Astrocyte (in vitro differentiated cells and primary cell): ENCODE data around the gene ASCC3. TPM values are rescaled to one million over a fixed set of nuclear protein-coding genes. Genes with fewer than 3 reads are reported as not detected.
A peak's percentile ranks its signal among the peaks of the same experiment; 100 is the strongest.

Experiments
- DNase-seq: peaks from one replicate; pipeline ENCODE4 v3.0.0-alpha.2; 2010; ENCODE audit warnings: low read depth
- FAIRE-seq: peaks from 2 replicates; lab custom pipeline; 2011; peaks lifted over from hg19 to GRCh38; lab: Jason Lieb, UNC
- H2AFZ ChIP-seq: 2 replicates; pipeline ENCODE4 v1.6.0; 2012; ENCODE audit warnings: low read depth, low read length, inconsistent platforms
- H3K27ac ChIP-seq: 2 replicates; pipeline ENCODE4 v1.5.1; 2011; ENCODE audit warnings: low read depth, low read length, inconsistent platforms
- H3K27me3 ChIP-seq: 2 replicates; pipeline ENCODE4 v1.6.0; 2011; ENCODE audit warnings: low read length, inconsistent platforms; ENCODE audit not compliant: insufficient read depth
- H3K36me3 ChIP-seq: 2 replicates; pipeline ENCODE4 v1.5.1; 2011; ENCODE audit warnings: low read length, inconsistent platforms; ENCODE audit not compliant: insufficient read depth
- H3K4me1 ChIP-seq: 2 replicates; pipeline ENCODE4 v1.5.1; 2011; ENCODE audit warnings: low read length, inconsistent platforms; ENCODE audit not compliant: insufficient read depth
- H3K4me2 ChIP-seq: 2 replicates; pipeline ENCODE4 v1.6.0; 2012; ENCODE audit warnings: low read length, inconsistent platforms
- H3K4me3 ChIP-seq: 2 replicates; pipeline ENCODE4 v1.5.1; 2011; ENCODE audit warnings: low read depth, mild to moderate bottlenecking, low read length, inconsistent platforms; ENCODE audit not compliant: insufficient read depth
- H3K79me2 ChIP-seq: 2 replicates; pipeline ENCODE4 v1.6.0; 2012; ENCODE audit warnings: mild to moderate bottlenecking, low read length, inconsistent platforms; ENCODE audit not compliant: insufficient read depth
- H3K9ac ChIP-seq: 2 replicates; pipeline ENCODE4 v1.6.0; 2012; ENCODE audit warnings: mild to moderate bottlenecking, low read length, inconsistent platforms
- H3K9me3 ChIP-seq: 2 replicates; pipeline ENCODE4 v1.5.1; 2012; ENCODE audit warnings: low read depth, mild to moderate bottlenecking, low read length, inconsistent platforms; ENCODE audit not compliant: insufficient read depth
- H4K20me1 ChIP-seq: 2 replicates; pipeline ENCODE4 v1.6.0; 2012; ENCODE audit warnings: low read length, inconsistent platforms; ENCODE audit not compliant: insufficient read depth
- H3K27ac Mint-ChIP-seq: one replicate; pipeline ENCODE4 v1.8.0; 2021; ENCODE audit warnings: mild to moderate bottlenecking, mixed read lengths; ENCODE audit not compliant: unreplicated experiment
- H3K27me3 Mint-ChIP-seq: one replicate; pipeline ENCODE4 v1.8.0; 2021; ENCODE audit warnings: low read depth, mixed read lengths; ENCODE audit not compliant: unreplicated experiment
- H3K36me3 Mint-ChIP-seq: one replicate; pipeline ENCODE4 v1.8.0; 2021; ENCODE audit warnings: low read depth, mixed read lengths; ENCODE audit not compliant: unreplicated experiment
- H3K4me1 Mint-ChIP-seq: one replicate; pipeline ENCODE4 v1.8.0; 2021; ENCODE audit warnings: low read depth, mixed read lengths; ENCODE audit not compliant: unreplicated experiment
- H3K4me3 Mint-ChIP-seq: one replicate; pipeline ENCODE4 v1.8.0; 2021; ENCODE audit warnings: mild to moderate bottlenecking, moderate library complexity, mixed read lengths; ENCODE audit not compliant: unreplicated experiment
- H3K9me3 Mint-ChIP-seq: one replicate; pipeline ENCODE4 v1.8.0; 2021; ENCODE audit warnings: mild to moderate bottlenecking, mixed read lengths; ENCODE audit not compliant: unreplicated experiment
- EZH2 ChIP-seq: IDR thresholded peaks from 2 replicates; pipeline ENCODE4 v1.6.1; 2012; ENCODE audit warnings: mild to moderate bottlenecking, low read length, inconsistent platforms; ENCODE audit not compliant: insufficient read depth
- total RNA-seq: library from RNA; stranded (reverse); gene quantifications from 2 replicates; pipeline ENCODE4 v1.2.1, GENCODE V29; 2021
- TF ChIP-seq, protein P1 (sequence below): IDR thresholded peaks from 2 replicates; pipeline ENCODE4 v1.5.1; 2011; ENCODE audit warnings: low read depth, mild to moderate bottlenecking, inconsistent platforms, low read length, moderate library complexity; ENCODE audit not compliant: insufficient read depth

ASCC3 gene
- total RNA-seq, 1 donor from 2014 or later = 138 TPM

DNA sequence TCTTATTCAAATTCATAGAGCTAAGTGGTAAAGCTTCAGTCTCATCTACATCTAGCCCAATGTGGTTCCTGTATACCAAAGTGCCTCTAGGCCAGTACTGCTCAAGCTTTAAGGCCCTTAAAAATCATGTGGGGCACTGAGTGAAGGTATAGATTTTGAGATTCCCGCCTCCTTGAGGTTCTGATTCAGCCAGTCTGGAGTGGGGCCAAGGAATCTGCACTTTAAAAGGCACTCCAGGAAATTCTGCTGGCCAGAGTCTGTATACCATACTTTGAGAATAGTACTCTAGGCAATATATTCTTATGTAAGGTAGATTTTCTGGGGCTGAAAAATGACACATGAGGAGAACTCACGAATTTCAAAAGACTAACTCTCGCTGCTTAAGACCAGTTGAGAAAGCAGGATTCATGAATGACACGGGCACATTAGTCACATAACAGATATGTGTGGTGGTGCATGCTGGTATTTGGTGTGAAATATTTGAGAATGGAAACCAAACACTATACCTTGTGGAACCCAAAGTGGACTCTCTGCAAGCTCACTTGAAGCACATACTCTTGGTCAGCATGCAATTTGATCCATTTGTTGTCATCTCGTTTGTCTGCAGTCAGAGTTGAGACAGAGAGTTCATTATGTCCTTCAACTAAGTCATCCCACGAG is 368.8 kb downstream of the ASCC3 start:
- DNase-seq (peak; percentile 79), FAIRE-seq (peak; percentile 78)
- Histone ChIP-seq H4K20me1 (no peaks in the 10 kb centered on the region), H3K4me2 (peak overlapping the region; percentile 27), H3K9me3 (no peaks in the 10 kb centered on the region), H2AFZ (no peak overlapping the region), H3K4me3 (no peak overlapping the region), H3K79me2 (no peaks in the 10 kb centered on the region), H3K27ac (peak overlapping the region; percentile 37), H3K36me3 (peaks cover 8% of the 10 kb centered on the region), H3K4me1 (peaks cover 9% of the 10 kb centered on the region), H3K9ac (no peak overlapping the region), H3K27me3 (no peaks in the 10 kb centered on the region)
- Mint-ChIP-seq H3K27me3 (no peaks in the 10 kb centered on the region), H3K4me3 (no peak overlapping the region), H3K27ac (peak overlapping the region; percentile 1), H3K4me1 (peaks cover 16% of the 10 kb centered on the region), H3K36me3 (peaks cover 26% of the 10 kb centered on the region), H3K9me3 (no peaks in the 10 kb centered on the region)
- no peak for TF ChIP-seq EZH2
- TF ChIP-seq, protein P1, sequence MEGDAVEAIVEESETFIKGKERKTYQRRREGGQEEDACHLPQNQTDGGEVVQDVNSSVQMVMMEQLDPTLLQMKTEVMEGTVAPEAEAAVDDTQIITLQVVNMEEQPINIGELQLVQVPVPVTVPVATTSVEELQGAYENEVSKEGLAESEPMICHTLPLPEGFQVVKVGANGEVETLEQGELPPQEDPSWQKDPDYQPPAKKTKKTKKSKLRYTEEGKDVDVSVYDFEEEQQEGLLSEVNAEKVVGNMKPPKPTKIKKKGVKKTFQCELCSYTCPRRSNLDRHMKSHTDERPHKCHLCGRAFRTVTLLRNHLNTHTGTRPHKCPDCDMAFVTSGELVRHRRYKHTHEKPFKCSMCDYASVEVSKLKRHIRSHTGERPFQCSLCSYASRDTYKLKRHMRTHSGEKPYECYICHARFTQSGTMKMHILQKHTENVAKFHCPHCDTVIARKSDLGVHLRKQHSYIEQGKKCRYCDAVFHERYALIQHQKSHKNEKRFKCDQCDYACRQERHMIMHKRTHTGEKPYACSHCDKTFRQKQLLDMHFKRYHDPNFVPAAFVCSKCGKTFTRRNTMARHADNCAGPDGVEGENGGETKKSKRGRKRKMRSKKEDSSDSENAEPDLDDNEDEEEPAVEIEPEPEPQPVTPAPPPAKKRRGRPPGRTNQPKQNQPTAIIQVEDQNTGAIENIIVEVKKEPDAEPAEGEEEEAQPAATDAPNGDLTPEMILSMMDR = no peak

DNA sequence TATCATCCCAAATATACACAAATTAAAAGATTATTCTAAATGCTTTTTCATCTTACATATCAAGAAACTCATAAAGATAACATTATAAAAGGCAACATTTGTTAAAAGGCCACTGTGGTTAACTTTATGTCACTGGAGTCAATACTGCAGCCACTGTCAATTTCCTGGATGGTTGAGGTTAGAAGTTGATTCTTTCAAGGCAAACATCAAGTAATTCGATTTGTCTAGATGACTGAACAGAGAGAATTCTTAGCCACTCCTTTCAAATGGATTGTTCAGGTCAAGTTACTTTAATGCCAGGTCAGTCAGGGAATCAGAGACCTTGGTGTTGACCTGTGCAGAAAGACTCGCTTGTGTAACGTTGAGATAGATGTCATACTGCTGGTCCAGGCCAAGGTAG is 372.0 kb downstream of the ASCC3 start:
- H3K27me3 Mint-ChIP-seq = no peaks in the 10 kb centered on the region
- TF ChIP-seq, protein P1 = no peak
- no peak for TF ChIP-seq EZH2
- FAIRE-seq = no peak

GRCh38 chr6:100506651-100507050 is 374.5 kb downstream of the ASCC3 start:
- no peak for TF ChIP-seq EZH2
- TF ChIP-seq, protein P1 = no peak
- Histone ChIP-seq H3K4me1 (peaks cover 21% of the 10 kb centered on the region), H4K20me1 (no peaks in the 10 kb centered on the region), H3K4me2 (peak overlapping the region; percentile 16), H3K36me3 (peaks cover 8% of the 10 kb centered on the region), H2AFZ (no peak overlapping the region), H3K9ac (no peak overlapping the region), H3K27ac (no peak overlapping the region), H3K9me3 (no peaks in the 10 kb centered on the region), H3K79me2 (no peaks in the 10 kb centered on the region), H3K4me3 (no peak overlapping the region), H3K27me3 (no peaks in the 10 kb centered on the region)
- Mint-ChIP-seq H3K9me3 (no peaks in the 10 kb centered on the region), H3K4me1 (peaks cover 6% of the 10 kb centered on the region), H3K36me3 (peaks cover 18% of the 10 kb centered on the region), H3K27ac (no peak overlapping the region), H3K4me3 (no peak overlapping the region), H3K27me3 (no peaks in the 10 kb centered on the region)
- DNase-seq (peak; percentile 75), FAIRE-seq (peak; percentile 23)

More for the DNA sequence above, 372.0 kb downstream of the ASCC3 start:
- no peak overlapping the region for H3K4me3 ChIP-seq
- no peak overlapping the region for H3K4me3 Mint-ChIP-seq
- peaks cover 8% of the 10 kb centered on the region for H3K36me3 ChIP-seq
- H3K27ac Mint-ChIP-seq = no peak overlapping the region
- peaks cover 16% of the 10 kb centered on the region for H3K4me1 Mint-ChIP-seq
- no peaks in the 10 kb centered on the region for H3K9me3 ChIP-seq
- no peak overlapping the region for H3K9ac ChIP-seq
- no peaks in the 10 kb centered on the region for H3K79me2 ChIP-seq
- H3K27ac ChIP-seq = no peak overlapping the region
- no peaks in the 10 kb centered on the region for H3K9me3 Mint-ChIP-seq
- DNase-seq = no peak
- H3K27me3 ChIP-seq = no peaks in the 10 kb centered on the region
- H2AFZ ChIP-seq = no peak overlapping the region
- H3K36me3 Mint-ChIP-seq = peaks cover 22% of the 10 kb centered on the region
- H4K20me1 ChIP-seq = no peaks in the 10 kb centered on the region
- H3K4me1 ChIP-seq = peaks cover 30% of the 10 kb centered on the region
- H3K4me2 ChIP-seq = no peak overlapping the region
